SIG-M5 treated with dmso at 0.1 percent for 504 hours (cell line): ENCODE results near the gene MS4A12.
"Not testable (repeated sequence)": the region's sequence is repeated elsewhere in the genome, so short reads cannot be mapped to it uniquely, and the experiment has no call there.

Experiments
- DNase-seq: peaks from one replicate; lab custom pipeline; 2025; ENCODE audit not compliant: unreplicated experiment; lab: John Stamatoyannopoulos, UW

Gene MS4A12, protein sequence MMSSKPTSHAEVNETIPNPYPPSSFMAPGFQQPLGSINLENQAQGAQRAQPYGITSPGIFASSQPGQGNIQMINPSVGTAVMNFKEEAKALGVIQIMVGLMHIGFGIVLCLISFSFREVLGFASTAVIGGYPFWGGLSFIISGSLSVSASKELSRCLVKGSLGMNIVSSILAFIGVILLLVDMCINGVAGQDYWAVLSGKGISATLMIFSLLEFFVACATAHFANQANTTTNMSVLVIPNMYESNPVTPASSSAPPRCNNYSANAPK

DNA sequence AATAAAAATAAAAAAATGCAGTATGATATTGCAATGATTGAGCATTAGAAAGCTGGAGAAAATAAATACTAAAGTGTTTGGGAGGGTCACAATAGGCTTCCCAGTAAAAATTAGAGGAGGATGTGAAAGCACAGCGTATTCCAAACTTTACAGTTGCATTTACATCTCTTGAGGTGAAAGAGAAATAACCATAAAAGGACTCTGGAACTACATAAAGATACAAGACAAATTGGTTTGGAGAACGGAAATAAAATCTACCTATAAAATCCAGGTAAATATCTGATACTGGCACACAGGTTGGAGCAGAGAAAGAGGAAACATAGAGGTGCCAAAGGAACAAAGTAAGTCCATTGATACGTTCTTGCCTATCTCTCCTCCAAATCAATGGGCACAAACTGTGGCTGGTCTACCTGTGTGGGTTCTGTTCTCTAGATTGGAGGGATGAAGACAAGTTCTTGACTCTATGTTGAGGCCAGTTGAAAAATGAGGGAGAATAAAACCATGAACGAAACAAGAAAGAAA lies at the start of gene MS4A12:
Gene MS4A12, plus strand, starts transcription at position 291 of the 522 bp plus-strand sequence. CDS start 4,541 bp downstream, outside the sequence.
- DNase-seq, result no peak

DNA sequence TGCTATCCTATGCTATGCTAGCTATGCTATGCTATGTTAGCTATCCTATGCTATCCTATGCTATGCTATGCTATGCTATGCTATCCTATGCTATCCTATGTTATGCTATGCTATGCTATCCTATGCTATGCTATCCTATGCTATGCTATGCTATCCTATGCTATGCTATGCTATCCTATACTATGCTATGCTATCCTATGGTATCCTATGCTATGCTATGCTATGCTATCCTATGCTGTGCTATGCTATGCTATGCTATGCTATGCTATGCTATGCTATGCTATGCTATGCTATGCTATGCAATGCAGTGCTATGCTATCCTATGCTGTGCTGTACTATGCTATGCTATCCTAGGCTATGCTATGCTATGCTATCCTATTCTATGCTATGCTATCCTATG lies 45.5 kb upstream of the MS4A12 start:
- DNase-seq, result no peak

DNA sequence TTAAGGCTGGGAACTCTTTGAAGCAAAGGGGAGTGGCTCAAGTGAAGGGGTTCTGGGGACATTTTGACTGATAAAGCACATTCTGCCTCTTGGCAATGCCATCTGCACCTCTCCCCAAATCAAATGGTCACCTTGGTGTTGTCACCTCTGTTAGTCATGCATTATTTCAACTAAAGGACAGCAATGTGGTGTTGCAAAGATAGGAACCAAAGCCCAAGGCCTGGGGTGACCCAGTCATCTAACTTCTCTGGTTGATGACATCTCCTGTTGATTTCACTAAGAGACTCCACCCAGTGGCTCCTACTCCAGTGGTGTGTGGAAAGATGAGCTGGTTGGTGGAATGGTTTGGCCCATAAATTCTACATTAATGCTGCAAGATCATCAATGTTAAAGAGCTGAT lies 44.7 kb upstream of the MS4A12 start:
- DNase-seq, result no peak

DNA sequence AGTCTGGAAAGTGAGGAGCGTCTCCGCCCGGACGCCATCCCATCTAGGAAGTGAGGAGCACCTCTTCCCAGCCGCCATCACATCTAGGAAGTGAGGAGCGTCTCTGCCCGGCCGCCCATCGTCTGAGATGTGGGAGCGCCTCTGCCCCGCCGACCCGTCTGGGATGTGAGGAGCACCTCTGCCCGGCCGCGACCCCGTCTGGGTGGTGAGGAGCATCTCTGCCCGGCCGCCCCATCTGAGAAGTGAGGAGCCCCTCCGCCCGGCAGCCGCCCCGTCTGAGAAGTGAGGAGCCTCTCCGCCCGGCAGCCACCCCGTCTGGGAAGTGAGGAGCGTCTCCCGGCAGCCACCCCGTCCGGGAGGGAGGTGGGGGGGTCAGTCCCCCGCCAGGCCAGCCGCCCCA lies 41.4 kb upstream of the MS4A12 start:
- DNase-seq, result not testable (repeated sequence)

GRCh38 chr11:60454212-60454611 lies 38.4 kb upstream of the MS4A12 start:
- no peak for DNase-seq

DNA sequence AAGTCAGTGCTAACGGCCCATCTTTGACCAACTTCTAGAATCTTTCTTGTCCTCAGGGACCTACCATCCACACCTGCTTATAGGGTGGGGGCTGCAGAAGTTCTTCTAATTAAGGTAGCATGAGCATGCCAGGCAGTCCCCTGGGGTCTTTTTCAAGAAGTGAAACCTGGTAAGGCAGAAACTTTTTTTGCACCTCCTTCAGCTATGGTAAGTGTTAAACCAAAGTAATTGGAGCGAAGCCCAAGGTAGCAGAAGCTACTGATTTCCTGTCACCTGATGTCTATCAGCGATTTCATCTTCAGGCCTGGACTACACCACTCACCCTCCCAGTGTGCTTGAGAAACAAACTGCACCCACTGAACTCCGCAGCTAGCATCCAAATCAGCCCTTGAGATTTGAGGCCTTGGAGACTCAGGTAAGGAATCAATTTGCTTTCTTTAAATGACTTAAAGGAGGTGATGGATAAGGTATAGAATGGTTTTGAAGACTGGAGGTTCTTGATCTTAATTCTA lies 37.0 kb upstream of the MS4A12 start, which contains the start of gene MS4A1:
Gene MS4A1, plus strand, starts transcription at position 317 of the 512 bp plus-strand sequence. CDS start 6,528 bp downstream, outside the sequence.
- no peak for DNase-seq

DNA sequence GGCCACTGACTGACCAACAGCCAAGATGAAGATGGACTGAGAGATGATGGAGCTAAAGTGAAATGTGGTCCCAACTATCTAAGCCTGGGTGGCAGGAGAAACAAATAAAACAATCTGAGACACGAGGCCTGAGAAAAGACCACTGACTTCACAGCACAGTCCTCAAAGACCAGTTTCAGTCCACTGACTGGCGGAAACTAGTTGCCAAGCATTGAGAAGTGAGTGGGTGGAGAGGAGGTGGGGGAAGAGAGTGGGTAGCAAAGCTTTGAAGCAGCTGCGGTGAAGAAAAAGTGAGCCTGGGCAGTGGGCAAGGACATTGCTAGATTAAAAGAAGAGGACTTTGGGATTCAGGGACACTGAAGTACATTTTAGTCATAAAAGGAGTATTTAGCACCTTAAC lies 35.0 kb upstream of the MS4A12 start:
- no peak for DNase-seq

DNA sequence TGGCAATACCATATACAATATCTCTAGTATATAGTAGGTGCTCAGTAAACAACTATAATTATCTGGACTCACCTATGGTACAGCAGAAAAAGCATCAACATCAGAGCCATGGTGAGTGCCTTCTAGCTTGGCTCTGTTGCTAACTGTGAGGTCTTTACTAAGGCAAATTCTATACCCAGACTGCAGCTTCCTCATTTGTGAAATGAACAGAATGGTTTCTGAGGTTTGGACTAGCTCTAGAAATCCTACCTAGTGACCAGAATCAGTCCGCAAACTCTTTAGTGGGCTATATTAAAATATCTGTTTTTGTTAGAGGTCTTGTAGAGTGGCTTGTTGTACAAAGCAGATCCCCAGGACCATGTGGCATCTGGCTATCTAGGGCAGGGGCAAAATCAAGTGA lies 33.2 kb upstream of the MS4A12 start:
- DNase-seq, result no peak

GRCh38 chr11:60468829-60469228 lies 23.7 kb upstream of the MS4A12 start:
- no peak for DNase-seq

DNA sequence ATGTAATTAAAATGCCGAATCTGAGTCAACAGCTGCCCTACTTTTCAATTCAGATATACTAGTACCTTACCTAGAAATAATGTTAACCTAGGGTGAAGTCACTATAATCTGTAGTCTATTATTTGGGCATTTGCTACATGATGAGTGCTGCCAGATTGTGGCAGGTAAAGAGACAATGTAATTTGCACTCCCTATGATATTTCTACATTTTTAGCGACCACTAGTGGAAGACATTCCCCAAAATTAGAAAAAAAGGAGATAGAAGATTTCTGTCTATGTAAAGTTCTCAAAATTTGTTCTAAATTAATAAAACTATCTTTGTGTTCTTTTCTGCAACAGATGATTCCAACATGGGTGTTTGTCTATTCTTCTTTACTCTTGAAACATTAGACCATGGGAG lies 22.9 kb upstream of the MS4A12 start:
- no peak for DNase-seq

DNA sequence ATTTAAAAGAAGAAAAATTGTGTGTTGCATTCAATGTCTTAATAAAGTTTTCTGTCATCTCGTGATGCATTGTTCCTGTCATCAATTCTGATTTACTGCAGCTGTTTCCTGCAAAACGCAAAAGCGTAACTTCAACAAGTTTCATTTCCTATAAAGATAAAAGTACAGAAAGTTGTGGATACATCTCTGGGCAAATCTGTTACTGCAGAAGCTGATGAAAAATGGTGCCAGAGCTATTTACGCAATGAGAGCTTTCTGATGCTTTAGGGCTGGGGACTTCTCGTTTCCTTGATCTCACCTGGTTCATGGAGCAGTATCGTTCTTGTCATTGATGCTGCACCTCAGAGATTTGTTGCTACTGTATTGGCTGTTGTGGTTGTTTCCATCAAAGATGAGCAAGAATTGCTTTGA lies 15.5 kb upstream of the MS4A12 start:
- peak; percentile 37 for DNase-seq

GRCh38 chr11:60482361-60482760 lies 10.2 kb upstream of the MS4A12 start:
- DNase-seq, result peak; percentile 62

DNA sequence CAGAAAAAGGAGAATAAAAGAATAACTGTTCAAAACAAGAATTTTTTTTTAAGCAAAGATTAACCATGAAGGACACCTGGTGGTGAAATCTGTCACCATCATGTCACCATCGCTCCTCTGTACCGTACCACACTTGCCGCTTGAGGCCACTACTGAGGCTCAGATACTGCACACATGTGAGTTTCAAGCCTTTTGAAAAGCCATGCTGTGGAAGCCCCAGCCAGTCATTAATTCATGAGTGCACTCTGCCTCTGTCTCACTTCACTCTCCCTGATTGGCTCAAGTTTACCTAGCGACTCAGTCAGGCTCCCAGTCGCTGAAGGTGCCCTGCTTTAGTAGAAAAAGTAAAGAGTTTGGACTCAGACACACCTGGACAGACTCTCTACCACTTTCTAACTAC lies 6.6 kb upstream of the MS4A12 start:
- DNase-seq, result peak; percentile 63

- DNase-seq, result no peak
These were observed 876 bp downstream of the MS4A12 start for GRCh38 chr11:60493454-60493853.

- no peak for DNase-seq
These were observed 5.8 kb downstream of the MS4A12 start for GRCh38 chr11:60498399-60498798.

DNA sequence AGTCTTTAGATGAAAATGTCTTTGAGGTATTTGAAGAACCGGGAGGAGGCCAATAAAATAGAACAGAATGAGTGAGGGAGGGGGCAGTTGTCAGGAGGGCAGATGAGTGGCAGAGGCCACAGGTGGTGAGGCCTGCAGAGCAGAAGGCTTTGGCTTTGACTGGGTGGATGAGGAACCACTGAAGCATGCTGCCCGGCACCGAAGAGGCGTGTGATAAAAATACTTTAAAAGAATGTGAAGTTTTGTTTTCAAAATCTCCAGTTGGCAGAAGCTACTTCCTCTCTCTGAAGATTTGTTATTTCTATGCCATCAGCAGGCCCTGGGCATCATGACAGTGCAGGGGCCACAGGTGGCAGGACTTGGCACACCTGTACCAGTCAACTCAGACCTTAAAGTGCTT lies 6.3 kb downstream of the MS4A12 start:
- no peak for DNase-seq

- no peak for DNase-seq
These were observed 7.8 kb downstream of the MS4A12 start for GRCh38 chr11:60500276-60500910.

- no peak for DNase-seq
These were observed 9.7 kb downstream of the MS4A12 start for GRCh38 chr11:60502221-60502775.

GRCh38 chr11:60504219-60504905 lies 11.8 kb downstream of the MS4A12 start:
- no peak for DNase-seq

GRCh38 chr11:60509609-60510008 lies 17.0 kb downstream of the MS4A12 start:
- DNase-seq, result not testable (repeated sequence)

GRCh38 chr11:60510209-60510608 lies 17.6 kb downstream of the MS4A12 start:
- DNase-seq, result not testable (repeated sequence)
